Hepatocyte (in vitro differentiated cells): ENCODE measurements around the gene IGSF23. TPM values are rescaled to one million over a fixed set of nuclear protein-coding genes. Genes with fewer than 3 reads are reported as not detected.
"Not testable (repeated sequence)": the region's sequence is repeated elsewhere in the genome, so short reads cannot be mapped to it uniquely, and the experiment has no call there.

Experiments
- DNase-seq: peaks from one replicate; pipeline ENCODE4 v3.0.0-alpha.2; 2016; ENCODE audit warnings: low spot score
- H2AFZ ChIP-seq: fragments of 200-600 bp; sonication (generic); 2 replicates; pipeline ENCODE4 v1.6.0; 2016; ENCODE audit warnings: antibody characterized with exemption, mild to moderate bottlenecking
- H3K27ac ChIP-seq: fragments of 200-600 bp; sonication (generic); 2 replicates; pipeline ENCODE4 v1.5.1; 2016; ENCODE audit warnings: mild to moderate bottlenecking
- H3K27me3 ChIP-seq: fragments of 200-600 bp; sonication (generic); 2 replicates; pipeline ENCODE4 v1.6.1; 2016
- H3K36me3 ChIP-seq: fragments of 200-600 bp; sonication (generic); replicated peaks from 2 replicates; pipeline ENCODE4 v1.5.1; 2016; ENCODE audit warnings: low read depth; ENCODE audit not compliant: insufficient read depth
- H3K4me1 ChIP-seq: fragments of 200-600 bp; sonication (generic); 2 replicates; pipeline ENCODE4 v1.5.1; 2016; ENCODE audit warnings: mild to moderate bottlenecking, moderate library complexity; ENCODE audit not compliant: insufficient read depth
- H3K4me2 ChIP-seq: fragments of 200-600 bp; sonication (generic); 2 replicates; pipeline ENCODE4 v1.6.0; 2016
- H3K4me3 ChIP-seq: fragments of 200-600 bp; sonication (generic); 2 replicates; pipeline ENCODE4 v1.5.1; 2016; ENCODE audit warnings: mild to moderate bottlenecking
- H3K79me2 ChIP-seq: fragments of 200-600 bp; sonication (generic); 2 replicates; pipeline ENCODE4 v1.6.0; 2017; ENCODE audit warnings: mild to moderate bottlenecking
- H3K9me2 ChIP-seq: fragments of 200-600 bp; sonication (generic); replicated peaks from 2 replicates; pipeline ENCODE4 v1.6.0; 2017; ENCODE audit warnings: mild to moderate bottlenecking; ENCODE audit not compliant: insufficient read depth
- H3K9me3 ChIP-seq: fragments of 200-600 bp; sonication (generic); 2 replicates; pipeline ENCODE4 v1.5.1; 2016; ENCODE audit warnings: low read depth, mild to moderate bottlenecking
- H4K20me1 ChIP-seq: fragments of 200-600 bp; sonication (generic); 2 replicates; pipeline ENCODE4 v1.6.0; 2016; ENCODE audit warnings: mild to moderate bottlenecking; ENCODE audit not compliant: insufficient read depth, poor library complexity, severe bottlenecking
- CTCF ChIP-seq: fragments of 200-600 bp; sonication (generic); IDR thresholded peaks from 2 replicates; pipeline ENCODE4 v1.5.1; 2016; ENCODE audit warnings: antibody characterized with exemption, mild to moderate bottlenecking; ENCODE audit not compliant: poor library complexity
- EZH2 ChIP-seq: fragments of 200-600 bp; sonication (generic); IDR thresholded peaks from 2 replicates; pipeline ENCODE4 v1.6.1; 2016; ENCODE audit warnings: antibody characterized with exemption, mild to moderate bottlenecking, borderline replicate concordance
- EZH2phosphoT487 ChIP-seq: fragments of 200-600 bp; sonication (generic); IDR thresholded peaks from one replicate; pipeline ENCODE4 v1.6.1; 2018; ENCODE audit warnings: antibody characterized with exemption, mild to moderate bottlenecking, low read depth, moderate library complexity; ENCODE audit not compliant: unreplicated experiment, severe bottlenecking
- WGBS: methylation state at CpG from one replicate; pipeline ENCODE4 v1.1.6; 2016; ENCODE audit warnings: low lambda C conversion rate; ENCODE audit errors: missing lambda C conversion rate; 5-methylcytosine and 5-hydroxymethylcytosine counted together
- polyA plus RNA-seq: library from polyadenylated mRNA; unstranded; fragments of >200 nt; fragmentation: Nextera tagmentation; extraction: Ambion mirVana; gene quantifications from 2 replicates; pipeline ENCODE4 v1.2.1, GENCODE V29; 2016
- total RNA-seq: library from RNA; depleted of rRNA; stranded (reverse); fragments of >200 nt; gene quantifications from 2 replicates; pipeline ENCODE4 v1.2.3, GENCODE V29; 2014

IGSF23 gene
- total and polyA plus RNA-seq, 2 experiments from 2014 or later: 2.1 to 3.8 TPM

DNA sequence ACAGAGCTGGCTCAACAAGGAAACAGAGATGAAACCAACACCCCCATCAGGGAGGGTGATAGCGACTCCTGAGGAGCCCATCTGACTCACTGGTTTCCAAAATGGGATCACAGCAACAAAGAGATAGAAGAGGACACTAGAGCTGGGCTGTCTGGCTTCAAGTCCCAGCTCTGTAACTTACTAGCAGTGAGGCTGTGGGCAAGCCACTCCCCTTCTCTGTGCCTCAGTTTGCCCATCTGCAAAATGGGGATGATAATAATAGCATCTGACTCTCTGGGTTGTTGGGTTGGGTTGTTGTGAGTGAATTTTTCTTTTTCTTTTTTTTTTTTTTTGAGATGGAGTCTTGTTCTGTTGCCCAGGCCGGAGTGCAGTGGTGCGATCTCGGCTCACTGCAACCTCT lies 14.3 kb downstream of the IGSF23 start:
- Histone ChIP-seq H3K4me2 (no peak overlapping the region), H2AFZ (no peak overlapping the region), H3K9me3 (no peaks in the 10 kb centered on the region), H3K27me3 (no peaks in the 10 kb centered on the region), H3K9me2 (no peaks in the 10 kb centered on the region), H3K4me3 (no peak overlapping the region), H4K20me1 (no peaks in the 10 kb centered on the region), H3K36me3 (no peaks in the 10 kb centered on the region), H3K79me2 (no peaks in the 10 kb centered on the region), H3K4me1 (peaks cover 6% of the 10 kb centered on the region), H3K27ac (no peak overlapping the region)
- 97% methylated on average over 4 of the region's 4 CpGs for WGBS
- no peak for DNase-seq
- TF ChIP-seq EZH2phosphoT487 (no peak), CTCF (no peak), EZH2 (no peak)

DNA sequence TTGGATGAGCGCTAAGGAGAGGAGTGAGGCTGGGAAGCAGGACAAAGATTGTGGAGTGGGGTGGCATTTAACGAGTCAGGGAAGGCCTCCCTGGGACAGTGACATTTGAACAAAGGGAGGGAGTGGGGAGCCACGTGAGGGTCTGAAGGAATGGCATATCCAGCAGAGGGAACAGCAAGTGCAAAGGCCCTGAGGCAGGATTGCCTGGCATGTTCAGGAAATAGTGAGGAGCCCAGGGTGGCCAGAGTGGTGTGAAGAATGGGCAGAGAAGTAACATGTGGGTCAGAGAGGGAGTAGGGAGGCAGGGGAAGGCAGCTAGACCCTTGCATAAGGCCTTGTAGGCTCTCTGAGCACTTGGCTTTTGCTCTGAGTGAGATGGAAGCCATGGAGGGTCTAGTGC lies 15.4 kb downstream of the IGSF23 start:
- Histone ChIP-seq H3K27ac (no peak overlapping the region), H3K9me2 (no peaks in the 10 kb centered on the region), H3K36me3 (no peaks in the 10 kb centered on the region), H3K79me2 (no peaks in the 10 kb centered on the region), H3K9me3 (no peaks in the 10 kb centered on the region), H3K4me2 (no peak overlapping the region), H3K27me3 (no peaks in the 10 kb centered on the region), H3K4me1 (peaks cover 2% of the 10 kb centered on the region), H2AFZ (no peak overlapping the region), H3K4me3 (no peak overlapping the region), H4K20me1 (no peaks in the 10 kb centered on the region)
- DNase-seq: no peak
- TF ChIP-seq EZH2 (no peak), CTCF (no peak), EZH2phosphoT487 (no peak)
- WGBS: 84% methylated on average over 3 of the region's 3 CpGs

GRCh38 chr19:44631611-44632010 lies 18.2 kb downstream of the IGSF23 start:
- 82% methylated on average over 8 of the region's 8 CpGs for WGBS
- not testable (repeated sequence) for H4K20me1 ChIP-seq, H3K4me2 ChIP-seq, H3K79me2 ChIP-seq, DNase-seq, H3K27me3 ChIP-seq, H2AFZ ChIP-seq, H3K36me3 ChIP-seq, H3K4me3 ChIP-seq, H3K27ac ChIP-seq, H3K9me3 ChIP-seq, H3K9me2 ChIP-seq
- H3K4me1 ChIP-seq: peaks cover 21% of the 10 kb centered on the region

DNA sequence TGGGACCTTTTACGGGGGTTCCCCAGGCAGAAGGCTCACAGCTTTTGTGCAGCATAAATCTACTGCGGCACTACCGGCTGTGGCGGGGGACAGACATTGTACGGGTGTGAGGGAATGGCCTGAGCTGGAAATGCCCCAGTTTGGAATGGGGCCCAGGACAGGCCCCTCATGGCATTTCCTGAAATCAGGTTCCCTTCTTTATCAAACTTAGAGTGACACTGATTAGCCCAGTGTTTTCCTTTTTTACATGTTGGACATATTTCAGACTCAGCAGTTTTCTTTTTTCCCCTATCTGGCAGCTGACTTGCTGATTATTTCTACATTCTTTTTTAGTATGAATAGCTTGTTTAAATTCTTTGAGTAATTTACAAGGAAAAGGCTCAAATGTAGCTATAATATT lies 20.7 kb downstream of the IGSF23 start:
- 45% methylated on average over 5 of the region's 5 CpGs for WGBS

GRCh38 chr19:44634785-44635184 lies 21.4 kb downstream of the IGSF23 start:
- Histone ChIP-seq H3K4me3 (no peak overlapping the region), H3K27ac (peak overlapping the region; percentile 61), H3K4me2 (peak overlapping the region; percentile 47), H4K20me1 (no peaks in the 10 kb centered on the region), H2AFZ (no peak overlapping the region), H3K9me2 (no peaks in the 10 kb centered on the region), H3K79me2 (no peaks in the 10 kb centered on the region), H3K4me1 (peaks cover 48% of the 10 kb centered on the region), H3K27me3 (no peaks in the 10 kb centered on the region), H3K36me3 (no peaks in the 10 kb centered on the region), H3K9me3 (no peaks in the 10 kb centered on the region)
- WGBS: 100% methylated on average over 2 of the region's 2 CpGs
- TF ChIP-seq CTCF: no peak
- no peak for TF ChIP-seq EZH2
- TF ChIP-seq EZH2phosphoT487: no peak
- no peak for DNase-seq

More for the DNA sequence above, 20.7 kb downstream of the IGSF23 start:
- H3K4me2 ChIP-seq: peak overlapping the region; percentile 47
- H3K79me2 ChIP-seq, H3K9me2 ChIP-seq, H3K9me3 ChIP-seq, H3K36me3 ChIP-seq, H3K27me3 ChIP-seq, DNase-seq, H2AFZ ChIP-seq, H4K20me1 ChIP-seq, H3K4me3 ChIP-seq: not testable (repeated sequence)
- peak overlapping the region; percentile 61 for H3K27ac ChIP-seq
- H3K4me1 ChIP-seq: peaks cover 40% of the 10 kb centered on the region
